ENCODE data around the gene PLXDC2. TPM values are rescaled to one million over a fixed set of nuclear protein-coding genes. Genes with fewer than 3 reads are reported as not detected.

The PLXDC2 gene
- total RNA-seq, 2 experiments from 2014 or later = not detected

GRCh38 chr10:20085115-20085514 is 268.9 kb downstream of the PLXDC2 start:
- DNase-seq = no peak
- Mint-ChIP-seq H3K9me3 (peaks cover 3% of the 10 kb centered on the region), H3K27me3 (no peaks in the 10 kb centered on the region), H3K4me3 (no peak overlapping the region), H3K4me1 (ENCODE audit: low read depth) (no peaks in the 10 kb centered on the region), H3K27ac (no peak overlapping the region), H3K36me3 (ENCODE audit: low read depth) (no peaks in the 10 kb centered on the region)
- TF ChIP-seq, protein P1, sequence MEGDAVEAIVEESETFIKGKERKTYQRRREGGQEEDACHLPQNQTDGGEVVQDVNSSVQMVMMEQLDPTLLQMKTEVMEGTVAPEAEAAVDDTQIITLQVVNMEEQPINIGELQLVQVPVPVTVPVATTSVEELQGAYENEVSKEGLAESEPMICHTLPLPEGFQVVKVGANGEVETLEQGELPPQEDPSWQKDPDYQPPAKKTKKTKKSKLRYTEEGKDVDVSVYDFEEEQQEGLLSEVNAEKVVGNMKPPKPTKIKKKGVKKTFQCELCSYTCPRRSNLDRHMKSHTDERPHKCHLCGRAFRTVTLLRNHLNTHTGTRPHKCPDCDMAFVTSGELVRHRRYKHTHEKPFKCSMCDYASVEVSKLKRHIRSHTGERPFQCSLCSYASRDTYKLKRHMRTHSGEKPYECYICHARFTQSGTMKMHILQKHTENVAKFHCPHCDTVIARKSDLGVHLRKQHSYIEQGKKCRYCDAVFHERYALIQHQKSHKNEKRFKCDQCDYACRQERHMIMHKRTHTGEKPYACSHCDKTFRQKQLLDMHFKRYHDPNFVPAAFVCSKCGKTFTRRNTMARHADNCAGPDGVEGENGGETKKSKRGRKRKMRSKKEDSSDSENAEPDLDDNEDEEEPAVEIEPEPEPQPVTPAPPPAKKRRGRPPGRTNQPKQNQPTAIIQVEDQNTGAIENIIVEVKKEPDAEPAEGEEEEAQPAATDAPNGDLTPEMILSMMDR (IDR thresholded peaks at IDR 0.05) = no peak
- POLR2A ChIA-PET = no interaction called here
- ATAC-seq = no peak
- CTCF ChIA-PET = no interaction called here
- intact Hi-C loops (cut with micrococcal nuclease) = no loop called here

GRCh38 chr10:20087353-20087752 is 271.1 kb downstream of the PLXDC2 start:
- TF ChIP-seq, protein P1 (IDR thresholded peaks at IDR 0.05) = no peak
- no peaks in the 10 kb centered on the region for H3K4me1 Mint-ChIP-seq (ENCODE audit: low read depth)
- POLR2A ChIA-PET = no interaction called here
- H3K9me3 Mint-ChIP-seq = no peaks in the 10 kb centered on the region
- no peak overlapping the region for H3K27ac Mint-ChIP-seq
- no peaks in the 10 kb centered on the region for H3K27me3 Mint-ChIP-seq
- H3K4me3 Mint-ChIP-seq = no peak overlapping the region
- no peak for DNase-seq
- CTCF ChIA-PET = no interaction called here
- no peak for ATAC-seq
- H3K36me3 Mint-ChIP-seq (ENCODE audit: low read depth) = no peaks in the 10 kb centered on the region
- intact Hi-C loops (cut with micrococcal nuclease) = no loop called here

DNA sequence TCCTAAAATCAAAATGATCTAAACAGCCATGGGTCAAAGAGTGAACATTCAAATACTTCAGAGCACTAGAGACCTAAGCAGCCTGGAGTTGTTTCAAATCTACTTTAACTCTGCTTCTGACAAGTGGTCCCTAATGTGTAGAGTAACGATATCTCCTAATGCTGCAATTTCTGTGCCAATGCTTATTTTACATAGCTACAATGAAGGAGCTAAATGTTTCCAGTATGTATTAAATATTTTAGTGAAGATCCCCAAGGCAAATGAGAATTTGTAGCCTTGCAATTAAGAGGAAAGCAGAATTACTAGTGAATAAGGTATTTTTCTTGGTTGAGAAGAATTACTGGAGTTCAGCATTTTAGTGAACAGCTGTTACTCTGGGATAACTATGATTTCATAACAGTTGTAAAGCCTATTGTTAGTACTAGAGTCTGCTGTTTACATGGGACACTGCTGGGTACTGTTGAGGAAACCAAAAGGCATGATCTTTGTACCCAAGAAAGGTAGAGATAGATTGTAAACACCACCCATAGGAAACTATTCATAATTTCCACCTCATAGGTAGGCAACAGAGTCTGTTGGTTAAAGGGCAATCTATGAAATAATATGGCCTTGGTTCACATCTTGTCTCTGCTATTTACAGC is 271.9 kb downstream of the PLXDC2 start:
- H3K36me3 Mint-ChIP-seq (ENCODE audit: low read depth) = no peaks in the 10 kb centered on the region
- H3K9me3 Mint-ChIP-seq = peaks cover 2% of the 10 kb centered on the region
- no peak overlapping the region for H3K4me3 Mint-ChIP-seq
- DNase-seq (no peak), ATAC-seq (no peak)
- ChIA-PET CTCF (no interaction called here), POLR2A (interaction anchor here (0.5 kb wide), 1 partner anchor 282 kb away, joined by 3 read pairs; no protein-coding TSS in a partner anchor)
- TF ChIP-seq, protein P1 (IDR thresholded peaks at IDR 0.05) = no peak
- H3K4me1 Mint-ChIP-seq (ENCODE audit: low read depth) = no peaks in the 10 kb centered on the region
- H3K27ac Mint-ChIP-seq = no peak overlapping the region
- intact Hi-C loops (cut with micrococcal nuclease) = no loop called here
- no peaks in the 10 kb centered on the region for H3K27me3 Mint-ChIP-seq

- no peak overlapping the region for H3K4me3 Mint-ChIP-seq
- TF ChIP-seq, protein P1 (IDR thresholded peaks at IDR 0.05) = no peak
- H3K36me3 Mint-ChIP-seq (ENCODE audit: low read depth) = no peaks in the 10 kb centered on the region
- ChIA-PET CTCF (no interaction called here), POLR2A (no interaction called here)
- peaks cover 2% of the 10 kb centered on the region for H3K9me3 Mint-ChIP-seq
- no peaks in the 10 kb centered on the region for H3K27me3 Mint-ChIP-seq
- H3K4me1 Mint-ChIP-seq (ENCODE audit: low read depth) = no peaks in the 10 kb centered on the region
- ATAC-seq (no peak), DNase-seq (no peak)
- intact Hi-C loops (cut with micrococcal nuclease) = no loop called here
- H3K27ac Mint-ChIP-seq = no peak overlapping the region
Observed at GRCh38 chr10:20089879-20090278, 273.6 kb downstream of the PLXDC2 start.

DNA sequence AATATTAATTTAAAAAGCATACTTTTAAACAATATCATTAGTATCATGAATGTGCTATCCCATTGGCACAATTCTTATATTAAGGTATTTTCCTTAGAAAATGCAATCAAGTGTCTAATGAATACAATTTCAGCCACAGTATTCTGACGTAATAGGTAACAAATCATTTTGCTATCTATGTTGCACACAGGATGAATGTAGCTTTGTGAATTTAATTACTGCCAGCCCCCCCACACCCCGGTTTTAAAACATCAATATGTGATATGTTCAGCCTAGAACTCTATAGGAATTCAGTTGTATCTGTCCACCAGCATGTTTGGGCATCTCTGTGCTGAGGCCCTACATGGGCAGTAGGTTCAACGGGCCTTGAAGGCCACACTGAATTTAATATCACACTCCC is 274.6 kb downstream of the PLXDC2 start:
- Mint-ChIP-seq H3K27me3 (no peaks in the 10 kb centered on the region), H3K27ac (no peak overlapping the region), H3K36me3 (ENCODE audit: low read depth) (no peaks in the 10 kb centered on the region), H3K4me3 (no peak overlapping the region), H3K9me3 (peaks cover 2% of the 10 kb centered on the region), H3K4me1 (ENCODE audit: low read depth) (no peaks in the 10 kb centered on the region)
- TF ChIP-seq, protein P1 (IDR thresholded peaks at IDR 0.05) = no peak
- intact Hi-C loops (cut with micrococcal nuclease) = no loop called here
- DNase-seq (no peak), ATAC-seq (no peak)
- CTCF ChIA-PET = no interaction called here
- POLR2A ChIA-PET = no interaction called here
